B cell (primary cell): ENCODE results near the gene EXD3. TPM values are rescaled to one million over a fixed set of nuclear protein-coding genes. Genes with fewer than 3 reads are reported as not detected.

Experiments used
- ATAC-seq: fragments of 200-7000 bp; cut with Tn5 transposase; one replicate; pipeline ENCODE4 v1.10.0; 2021; ENCODE audit warnings: low read depth, mild to moderate bottlenecking, moderate number of reproducible peaks, moderate library complexity
- CTCF ChIA-PET: fragments of 350-600 bp; sonication (Branson Sonifier 250); formaldehyde crosslinking; loops from one replicate; lab custom pipeline; 2021; ENCODE audit warnings: antibody characterized with exemption, inconsistent platforms; lab: Charles Lee
- POLR2A ChIA-PET: fragments of 350-600 bp; sonication (Branson Sonifier 250); formaldehyde crosslinking; loops from one replicate; lab custom pipeline; 2021; ENCODE audit warnings: antibody characterized with exemption; lab: Charles Lee
- DNase-seq: peaks from one replicate; pipeline ENCODE4 v3.0.0; 2013
- H2AFZ ChIP-seq: 2 replicates; pipeline ENCODE4 v1.6.1; 2012; ENCODE audit warnings: mild to moderate bottlenecking, low read depth, low read length; ENCODE audit not compliant: insufficient read depth, poor library complexity, severe bottlenecking
- H3K27ac ChIP-seq, 2 donors: 1 replicate in 1 of 2; 2 replicates in 1 of 2; pipeline ENCODE4 v1.5.1; 2012 to 2013; ENCODE audit warnings: low read length in 2 of 2, mild to moderate bottlenecking in 2 of 2, moderate library complexity in 1 of 2
- H3K27me3 ChIP-seq, 4 experiments: fragments of 200-600 bp in 1 of 4; sonication (generic) in 1 of 4; replicated peaks in 1 of 4; 1 replicate in 2 of 4; 2 replicates in 2 of 4; pipeline versions ENCODE4 v1.6.1 to v1.7.0; 2013 to 2016; ENCODE audit warnings: low read length in 3 of 4, mild to moderate bottlenecking in 2 of 4, mixed read lengths in 1 of 4, moderate library complexity in 1 of 4; ENCODE audit not compliant: insufficient read depth in 4 of 4, control insufficient read depth in 3 of 4; ENCODE audit errors: control extremely low read depth in 1 of 4
- H3K36me3 ChIP-seq, 2 experiments: replicated peaks in 1 of 2; 1 replicate in 1 of 2; 2 replicates in 1 of 2; pipeline versions ENCODE4 v1.6.1 to v1.7.1; 2013; ENCODE audit warnings: low read length in 1 of 2; ENCODE audit not compliant: insufficient read depth in 2 of 2, control insufficient read depth in 1 of 2; ENCODE audit errors: control extremely low read depth in 1 of 2, extremely low read depth in 1 of 2
- H3K4me1 ChIP-seq, 2 donors: fragments of 200-600 bp in 1 of 2; sonication (generic) in 1 of 2; 1 replicate in 1 of 2; 2 replicates in 1 of 2; pipeline versions ENCODE4 v1.5.1 to v1.6.1; 2013 to 2017; ENCODE audit warnings: low read length in 2 of 2; ENCODE audit not compliant: control insufficient read depth in 2 of 2, insufficient read depth in 2 of 2
- H3K4me2 ChIP-seq: replicated peaks from 2 replicates; pipeline ENCODE3; 2012; ENCODE audit warnings: mild to moderate bottlenecking, low read depth, low read length; ENCODE audit not compliant: poor library complexity, severe bottlenecking
- H3K4me3 ChIP-seq, 5 experiments: fragments of 200-600 bp in 1 of 5; sonication (generic) in 1 of 5; 1 replicate in 3 of 5; 2 replicates in 2 of 5; pipeline versions ENCODE4 v1.5.1 to v1.7.0; 2011 to 2016; ENCODE audit warnings: low read length in 4 of 5, mild to moderate bottlenecking in 4 of 5, low read depth in 2 of 5, control low read depth in 1 of 5, moderate library complexity in 1 of 5; ENCODE audit not compliant: insufficient read depth in 1 of 5; ENCODE audit errors: control extremely low read depth in 1 of 5, extremely low read depth in 1 of 5
- H3K79me2 ChIP-seq: fragments of 200-600 bp; sonication (generic); one replicate; pipeline ENCODE4 v1.6.0; 2016; ENCODE audit warnings: low read length; ENCODE audit not compliant: control insufficient read depth, insufficient read depth
- H3K9ac ChIP-seq: fragments of 200-600 bp; sonication (generic); 2 replicates; pipeline ENCODE4 v1.6.1; 2017; ENCODE audit warnings: mild to moderate bottlenecking, low read length, moderate library complexity
- H3K9me3 ChIP-seq, 3 donors: one replicate each; pipeline versions ENCODE4 v1.6.1 to v1.7.1; 2013; ENCODE audit warnings: low read length in 2 of 3; ENCODE audit not compliant: control insufficient read depth in 2 of 3, insufficient read depth in 1 of 3; ENCODE audit errors: control extremely low read depth in 1 of 3
- H4K20me1 ChIP-seq: 2 replicates; pipeline ENCODE4 v1.6.0; 2012; ENCODE audit warnings: mild to moderate bottlenecking, low read length; ENCODE audit not compliant: insufficient read depth, control insufficient read depth, poor library complexity, severe bottlenecking
- H3K27ac Mint-ChIP-seq: one replicate; pipeline ENCODE4 v1.8.0; 2021; ENCODE audit warnings: mixed read lengths
- H3K27me3 Mint-ChIP-seq: one replicate; pipeline ENCODE4 v1.8.0; 2021; ENCODE audit warnings: mixed read lengths
- H3K4me1 Mint-ChIP-seq: one replicate; pipeline ENCODE4 v1.8.0; 2021; ENCODE audit warnings: mixed read lengths
- H3K4me3 Mint-ChIP-seq: one replicate; pipeline ENCODE4 v1.8.0; 2021; ENCODE audit warnings: mixed read lengths
- H3K9me3 Mint-ChIP-seq: one replicate; pipeline ENCODE4 v1.8.0; 2022; ENCODE audit warnings: mixed read lengths; ENCODE audit not compliant: insufficient read depth
- EZH2 ChIP-seq: IDR thresholded peaks from 2 replicates; pipeline ENCODE4 v1.6.1; 2012; ENCODE audit warnings: borderline replicate concordance, low read depth, mild to moderate bottlenecking, moderate library complexity, low read length; ENCODE audit not compliant: insufficient read depth, poor library complexity, severe bottlenecking
- WGBS: methylation state at CpG from one replicate; pipeline ENCODE4 v1.1.5; 2013; ENCODE audit warnings: missing lambda C conversion rate; ENCODE audit not compliant: insufficient coverage; 5-methylcytosine and 5-hydroxymethylcytosine counted together
- intact Hi-C: fragments of 100-400 bp; cut with micrococcal nuclease; formaldehyde crosslinking; loops from one replicate; pipeline ENCODE4 v1.10.0; 2022
- polyA minus RNA-seq: library from RNA; depleted of rRNA, polyadenylated mRNA; stranded (reverse); fragments of >200 nt; gene quantifications from 2 replicates; pipeline ENCODE4 v1.2.3, GENCODE V29; 2012
- polyA plus RNA-seq: library from polyadenylated mRNA; depleted of rRNA; stranded (reverse); fragments of >200 nt; gene quantifications from 2 replicates; pipeline ENCODE4 v1.2.3, GENCODE V29; 2012
- total RNA-seq, 2 donors: library from RNA; stranded (reverse); fragments of 120-200 nt in 1 of 2; gene quantifications; 1 replicate in 1 of 2; 2 replicates in 1 of 2; pipeline versions ENCODE4 v1.2.3 to v1.2.4, GENCODE V29; 2013 to 2022
- TF ChIP-seq, protein P1 (sequence below): fragments of 200-600 bp; IDR thresholded peaks from one replicate; pipeline ENCODE4 v1.8.0; 2022; ENCODE audit warnings: antibody characterized with exemption, mild to moderate bottlenecking

The EXD3 gene, protein sequence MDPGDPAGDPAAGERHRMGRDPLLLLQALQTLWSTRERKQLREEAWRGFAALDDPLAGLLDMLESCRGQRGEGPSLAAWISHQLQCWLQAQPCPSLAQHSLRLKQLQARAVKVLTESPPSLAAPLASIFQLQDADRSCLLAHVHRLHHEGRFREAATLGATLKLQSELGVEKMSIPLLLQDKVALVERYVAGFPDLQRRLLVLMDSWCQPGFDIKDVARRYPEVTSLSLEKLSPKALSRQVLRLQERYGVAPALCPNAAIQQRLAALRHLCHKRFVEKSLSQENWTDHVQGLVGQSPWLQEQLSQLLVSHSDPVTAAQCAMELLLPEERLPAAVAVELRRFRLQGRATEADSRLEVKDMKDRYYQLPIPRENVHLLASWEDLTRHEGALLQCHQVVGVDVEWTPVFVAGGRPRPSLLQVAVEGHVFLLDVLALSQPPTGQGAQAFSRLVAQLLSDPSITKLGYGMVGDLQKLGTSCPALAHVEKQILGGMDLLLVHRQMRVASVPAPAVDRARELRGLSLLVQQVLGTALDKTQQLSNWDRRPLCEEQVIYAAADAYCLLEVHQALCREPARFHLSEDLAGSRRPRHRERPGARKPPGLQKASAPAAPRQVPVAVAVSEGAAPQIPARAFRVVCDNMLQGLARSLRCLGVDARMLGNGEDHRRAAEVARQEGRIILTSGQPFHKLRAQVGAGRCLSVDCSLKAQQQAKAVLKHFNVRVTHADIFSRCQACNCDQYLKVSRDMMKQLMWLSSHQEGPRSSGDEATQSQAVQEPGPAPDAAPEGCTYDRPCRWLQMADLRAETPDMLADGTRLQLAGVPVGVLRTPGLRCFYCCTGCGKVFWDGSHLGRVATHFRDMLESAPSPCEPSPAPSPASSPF
- total RNA-seq (23.7 and 25.1 TPM in 2 replicates), polyA plus RNA-seq (21.3 and 22.5 TPM in 2 replicates), polyA minus RNA-seq (11.2 and 15.0 TPM in 2 replicates)
- total RNA-seq (2013): 7.6 TPM

DNA sequence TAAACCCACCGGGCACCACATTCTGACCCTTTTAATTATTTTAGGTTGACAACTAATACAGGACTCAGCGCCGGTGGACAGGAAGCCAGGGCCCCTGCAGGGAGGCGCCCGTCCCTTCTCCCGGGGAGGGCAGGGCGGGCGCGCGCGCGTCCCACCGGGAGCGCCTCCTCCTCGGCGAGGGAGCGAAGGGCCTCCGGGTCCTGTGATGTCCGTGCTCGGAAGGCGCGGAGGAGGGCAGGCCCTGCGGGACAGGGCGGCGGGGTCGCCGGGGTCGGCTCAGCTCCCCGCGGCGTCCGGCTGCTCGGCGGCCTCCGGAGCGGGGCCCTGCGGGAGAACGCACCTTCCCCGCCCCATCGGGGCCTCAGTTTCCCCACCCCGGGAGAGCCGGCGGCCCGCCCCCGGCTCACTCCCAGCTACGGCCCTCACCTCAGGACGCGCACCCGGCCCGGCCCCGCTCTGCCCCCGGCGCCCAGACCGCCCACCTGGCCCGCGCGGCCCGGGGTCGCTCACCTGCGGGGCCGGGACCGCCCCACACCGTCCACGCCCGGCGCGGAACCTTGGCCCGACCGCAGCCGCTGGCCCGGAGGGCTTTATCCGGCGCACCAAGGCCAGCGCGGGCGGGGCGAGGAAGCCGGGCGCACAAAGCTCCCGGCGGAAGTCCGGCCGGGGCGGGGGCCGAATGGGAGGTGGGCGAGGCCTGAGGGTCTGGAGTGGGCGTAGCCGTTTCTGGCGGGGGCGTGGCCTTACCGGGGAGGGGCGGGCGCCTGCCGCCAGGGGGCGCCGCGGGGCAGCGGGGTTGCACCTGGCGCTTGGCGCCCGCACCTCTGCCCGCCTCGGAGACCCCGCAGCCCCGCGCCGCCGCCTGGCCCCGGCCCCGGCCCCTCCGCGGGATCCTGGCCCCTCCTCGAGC, at the start of gene EXD3, which contains the start of gene NOXA1:
Gene EXD3 (minus strand): TSS at position 559 of the 910 bp plus-strand sequence. CDS start 27,805 bp downstream, outside the sequence.
Gene NOXA1 (plus strand): TSS at position 790 of the 910 bp plus-strand sequence. CDS start 137 bp downstream, outside the sequence.
- no peaks in the 10 kb centered on the region for H3K9me3 Mint-ChIP-seq
- POLR2A ChIA-PET: interaction anchor here (0.6 to 3.1 kb wide), 10 partner anchors 19 to 580 kb away, joined by 3 to 13 read pairs (median 5); partner anchors contain the start of genes ENTPD8, MRPL41, NELFB and NRARP

More for the DNA sequence above, at the start of gene EXD3, which contains the start of gene NOXA1:
- H2AFZ ChIP-seq: peak within 1 kb of the TSS; percentile 85
- intact Hi-C loops: loop anchor here (1.0 to 5.0 kb wide), 7 partner anchors 18 to 127 kb away; partner anchors contain the start of genes ENTPD8, NRARP, NSMF and PNPLA7
- ATAC-seq (peak; percentile 94), DNase-seq (peak; percentile 96)
- peak within 1 kb of the TSS; percentile 87 for H3K4me2 ChIP-seq
- H3K27ac Mint-ChIP-seq: peak within 1 kb of the TSS; percentile 59
- no peaks in the 10 kb centered on the region for H3K27me3 ChIP-seq
- CTCF ChIA-PET: interaction anchor here (0.6 to 3.4 kb wide), 13 partner anchors 10 to 1081 kb away, joined by 3 to 23 read pairs (median 4); partner anchors contain the start of genes NRARP and NSMF
- H3K9me3 ChIP-seq: no peaks in the 10 kb centered on the region
- H3K27me3 Mint-ChIP-seq: no peaks in the 10 kb centered on the region
- H3K36me3 ChIP-seq: no peaks in the 10 kb centered on the region
- H4K20me1 ChIP-seq: peaks cover under 1% of the 10 kb centered on the region
- peak within 1 kb of the TSS in 1 of 2 donors; percentile 58 for H3K27ac ChIP-seq
- peak within 1 kb of the TSS; percentile 86 for H3K4me3 Mint-ChIP-seq
- under 1% methylated on average over 113 of the region's 113 CpGs for WGBS
- peak within 1 kb of the TSS; percentile 36 to 70 (median 65) for H3K4me3 ChIP-seq
- H3K79me2 ChIP-seq: peaks cover 8% of the 10 kb centered on the region
- TF ChIP-seq EZH2: no peak
- TF ChIP-seq, protein P1, sequence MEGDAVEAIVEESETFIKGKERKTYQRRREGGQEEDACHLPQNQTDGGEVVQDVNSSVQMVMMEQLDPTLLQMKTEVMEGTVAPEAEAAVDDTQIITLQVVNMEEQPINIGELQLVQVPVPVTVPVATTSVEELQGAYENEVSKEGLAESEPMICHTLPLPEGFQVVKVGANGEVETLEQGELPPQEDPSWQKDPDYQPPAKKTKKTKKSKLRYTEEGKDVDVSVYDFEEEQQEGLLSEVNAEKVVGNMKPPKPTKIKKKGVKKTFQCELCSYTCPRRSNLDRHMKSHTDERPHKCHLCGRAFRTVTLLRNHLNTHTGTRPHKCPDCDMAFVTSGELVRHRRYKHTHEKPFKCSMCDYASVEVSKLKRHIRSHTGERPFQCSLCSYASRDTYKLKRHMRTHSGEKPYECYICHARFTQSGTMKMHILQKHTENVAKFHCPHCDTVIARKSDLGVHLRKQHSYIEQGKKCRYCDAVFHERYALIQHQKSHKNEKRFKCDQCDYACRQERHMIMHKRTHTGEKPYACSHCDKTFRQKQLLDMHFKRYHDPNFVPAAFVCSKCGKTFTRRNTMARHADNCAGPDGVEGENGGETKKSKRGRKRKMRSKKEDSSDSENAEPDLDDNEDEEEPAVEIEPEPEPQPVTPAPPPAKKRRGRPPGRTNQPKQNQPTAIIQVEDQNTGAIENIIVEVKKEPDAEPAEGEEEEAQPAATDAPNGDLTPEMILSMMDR: peak; percentile 69
- H3K4me1 ChIP-seq: peaks cover 12 to 19% of the 10 kb centered on the region in 2 donors
- peak within 1 kb of the TSS; percentile 74 for H3K9ac ChIP-seq
- peaks cover 11% of the 10 kb centered on the region for H3K4me1 Mint-ChIP-seq
